Left hindlimb (tissue), 1 donor: ENCODE data around the gene FERMT3.

Source experiments
- DNase-seq: peaks from one replicate; pipeline ENCODE4 v3.0.0-alpha.2; 2018

Gene FERMT3

GRCh38 chr11:64251016-64251752, 44.7 kb downstream of the FERMT3 start, which contains the start of gene PLCB3:
TSS of gene PLCB3 (plus strand) at chr11:64251530. CDS start at chr11:64251650, 120 bp downstream.
- DNase-seq, result no peak

- no peak for DNase-seq
These were observed 45.2 kb downstream of the FERMT3 start for GRCh38 chr11:64251753-64252002.

- no peak for DNase-seq
These were observed 45.7 kb downstream of the FERMT3 start for GRCh38 chr11:64252003-64252872.

- DNase-seq, result no peak
These were observed 46.5 kb downstream of the FERMT3 start for GRCh38 chr11:64253043-64253442.

GRCh38 chr11:64253481-64253880, 47.0 kb downstream of the FERMT3 start:
- DNase-seq, result no peak

GRCh38 chr11:64254326-64254725, 47.8 kb downstream of the FERMT3 start:
- DNase-seq, result no peak

GRCh38 chr11:64255135-64256128, 48.9 kb downstream of the FERMT3 start:
- no peak for DNase-seq

- DNase-seq, result no peak
These were observed 49.8 kb downstream of the FERMT3 start for GRCh38 chr11:64256300-64256699.

GRCh38 chr11:64258356-64258755, 51.8 kb downstream of the FERMT3 start:
- DNase-seq, result no peak

- DNase-seq, result no peak
These were observed 52.5 kb downstream of the FERMT3 start for GRCh38 chr11:64258946-64259532.

- no peak for DNase-seq
These were observed 53.1 kb downstream of the FERMT3 start for GRCh38 chr11:64259533-64260067.

GRCh38 chr11:64260147-64260708, 53.7 kb downstream of the FERMT3 start:
- DNase-seq, result no peak

- DNase-seq, result no peak
These were observed 55.1 kb downstream of the FERMT3 start for GRCh38 chr11:64261556-64262080.

- no peak for DNase-seq
These were observed 55.9 kb downstream of the FERMT3 start for GRCh38 chr11:64262271-64263002.

GRCh38 chr11:64263021-64263946, 56.8 kb downstream of the FERMT3 start:
- no peak for DNase-seq

GRCh38 chr11:64263947-64264317, 57.4 kb downstream of the FERMT3 start:
- DNase-seq, result no peak

- DNase-seq, result no peak
These were observed 57.9 kb downstream of the FERMT3 start for GRCh38 chr11:64264371-64264852.

GRCh38 chr11:64265176-64266160, 58.9 kb downstream of the FERMT3 start:
- DNase-seq, result no peak
